Measurements from ENCODE around the gene NHS.

Gene NHS

GRCh38 chrX:17448188-17448587 lies 73.2 kb downstream of the NHS start:
- no peak for DNase-seq (ENCODE audit: low read depth in 2 of 2)

DNA sequence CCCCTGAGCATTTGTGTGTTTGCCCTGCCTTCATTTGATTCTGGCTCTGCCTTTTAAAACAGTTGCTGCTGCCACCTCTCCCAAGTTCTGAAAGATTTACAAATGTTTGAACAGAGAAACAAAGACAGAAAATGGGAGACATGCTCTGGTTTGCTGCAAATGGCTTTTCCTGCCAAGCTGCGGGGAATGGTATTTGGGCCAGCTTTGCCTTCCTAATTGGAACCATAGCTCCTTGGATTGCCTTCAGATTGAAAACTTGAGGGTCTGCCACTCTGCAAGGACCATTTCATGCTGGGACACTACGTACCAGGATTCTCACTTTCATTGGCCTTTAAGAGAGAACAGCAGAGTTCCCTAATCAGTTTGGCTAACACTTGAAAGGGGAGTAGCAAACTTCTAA lies 74.9 kb downstream of the NHS start:
- no peak for DNase-seq (ENCODE audit: low read depth in 2 of 2)

DNA sequence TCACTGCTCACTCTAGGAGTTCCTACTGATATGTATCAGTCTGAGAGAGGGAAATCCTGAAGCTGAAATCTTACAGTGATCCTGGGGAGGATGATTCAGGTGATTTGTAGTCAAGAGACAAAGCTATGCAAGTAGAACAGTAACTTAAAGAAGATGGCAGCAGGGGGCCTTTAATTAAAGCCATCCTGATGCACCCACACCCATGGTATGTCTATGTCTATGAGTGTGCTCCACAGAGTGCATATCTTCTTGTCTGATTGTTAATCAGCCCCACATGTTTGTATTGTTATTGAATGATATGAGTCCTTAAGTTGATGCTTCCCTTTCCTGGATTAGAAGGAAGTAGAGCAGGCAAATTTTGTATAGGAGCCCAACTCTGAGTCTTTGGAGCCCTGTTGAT lies 78.8 kb downstream of the NHS start:
- peak; percentile 53 to 59 for DNase-seq (ENCODE audit: low read depth in 2 of 2)

DNA sequence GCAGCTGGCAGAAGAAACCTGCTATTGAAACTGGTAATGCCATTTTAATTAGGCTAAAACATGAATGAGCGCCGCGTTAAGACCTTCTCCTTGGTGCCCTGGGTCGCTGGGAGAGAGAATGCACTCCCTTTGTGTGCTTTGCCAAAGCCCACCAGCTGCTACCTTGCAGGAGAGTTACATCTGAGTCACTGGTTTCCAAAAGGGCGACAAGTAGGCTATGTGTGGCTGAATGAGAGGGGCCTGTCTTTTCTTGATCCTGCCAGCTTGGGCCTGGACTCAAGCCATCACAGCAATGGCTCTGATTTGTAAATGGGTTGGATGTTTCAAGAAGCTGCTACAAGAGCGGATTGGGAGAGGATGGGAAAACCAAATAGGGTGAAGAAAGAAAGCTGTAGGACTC lies 81.5 kb downstream of the NHS start:
- no peak for DNase-seq (ENCODE audit: low read depth in 2 of 2)

DNA sequence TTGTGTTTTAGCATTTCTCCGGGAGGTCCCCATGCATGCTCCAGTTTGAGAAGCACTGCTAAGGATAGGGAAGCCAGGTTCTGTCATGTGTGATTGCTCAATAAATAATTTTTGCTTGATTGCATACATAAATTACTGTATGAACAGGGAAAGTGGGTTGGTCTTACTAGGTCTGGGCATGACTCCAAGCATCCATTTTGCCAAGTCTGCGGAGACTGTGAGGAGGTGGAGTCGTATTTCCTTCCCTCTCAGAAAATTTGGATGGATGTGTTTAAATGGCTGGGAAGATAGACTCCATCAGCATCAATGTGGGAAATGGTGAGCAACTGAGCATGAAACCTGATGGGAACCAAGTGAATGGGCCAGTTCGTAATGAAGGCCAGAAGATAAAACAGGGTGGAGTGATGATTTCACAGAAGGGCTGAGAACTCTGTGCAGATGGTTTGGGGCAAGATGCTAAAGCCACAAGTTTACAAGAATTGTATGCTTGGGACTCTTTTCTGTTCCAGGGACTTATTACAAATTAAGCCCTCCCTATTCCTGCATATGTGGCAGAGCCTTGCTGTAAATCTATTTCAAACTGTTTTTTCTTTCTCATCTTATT lies 84.1 kb downstream of the NHS start:
- peak; percentile 80 to 81 for DNase-seq (ENCODE audit: low read depth in 2 of 2)

DNA sequence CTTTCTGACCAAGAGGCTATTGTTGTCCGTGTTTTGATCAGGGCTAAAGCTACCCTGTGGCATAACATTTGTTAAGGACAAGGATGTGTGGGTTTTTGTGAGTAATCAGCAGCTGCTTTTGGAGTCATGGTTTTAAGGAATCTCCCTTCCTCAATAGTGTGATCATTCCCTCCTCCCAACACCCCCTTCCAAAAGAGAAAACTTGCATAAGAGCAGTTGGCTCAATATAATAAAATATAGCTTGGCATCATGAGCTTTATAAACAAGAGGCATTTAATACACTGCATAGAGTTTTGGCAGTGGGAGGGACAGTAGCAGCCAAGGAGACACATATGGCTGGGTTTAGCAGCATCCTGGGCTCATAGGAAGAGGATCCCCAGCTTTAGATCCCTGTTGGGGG lies 84.7 kb downstream of the NHS start:
- DNase-seq (ENCODE audit: low read depth in 2 of 2) = no peak

DNA sequence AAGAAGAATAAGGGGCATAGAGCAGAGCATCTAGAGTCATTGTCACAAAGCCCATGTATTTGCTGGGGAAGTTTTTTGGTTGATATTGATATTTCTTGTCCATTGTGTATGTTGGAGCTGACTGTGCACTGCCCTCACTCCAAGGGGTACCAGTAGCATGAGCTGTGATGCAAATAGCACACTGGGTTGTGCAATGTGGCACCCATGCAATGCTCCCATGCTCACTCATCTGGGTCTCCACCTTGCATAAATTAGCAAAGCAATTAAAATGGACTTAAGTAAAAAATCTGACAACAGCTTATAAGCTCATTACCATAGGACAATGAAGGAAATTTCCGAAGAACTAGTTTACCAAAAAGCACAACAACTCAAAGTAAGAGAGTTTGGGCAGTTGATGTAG lies 87.9 kb downstream of the NHS start:
- no peak for DNase-seq (ENCODE audit: low read depth in 2 of 2)

DNA sequence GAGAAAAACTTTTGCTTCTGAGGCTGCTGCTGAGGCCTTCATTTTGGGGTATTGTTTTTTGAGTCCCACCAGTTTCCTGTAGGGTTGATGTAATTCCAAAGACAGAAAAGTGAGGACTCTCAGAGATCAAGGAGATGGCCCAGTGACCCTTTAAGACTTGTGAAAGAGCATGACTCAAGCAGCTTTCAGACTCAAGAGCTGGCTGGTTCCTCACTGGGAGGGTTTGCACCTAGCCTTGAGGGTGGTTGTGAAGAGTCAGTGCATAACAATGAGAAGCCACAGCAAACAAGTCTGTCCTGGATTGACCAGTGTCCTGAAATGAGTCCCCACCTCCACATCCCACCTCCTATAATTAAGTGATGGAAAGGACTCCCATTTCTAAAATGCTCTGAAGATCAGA lies 89.2 kb downstream of the NHS start:
- no peak for DNase-seq (ENCODE audit: low read depth in 2 of 2)

DNA sequence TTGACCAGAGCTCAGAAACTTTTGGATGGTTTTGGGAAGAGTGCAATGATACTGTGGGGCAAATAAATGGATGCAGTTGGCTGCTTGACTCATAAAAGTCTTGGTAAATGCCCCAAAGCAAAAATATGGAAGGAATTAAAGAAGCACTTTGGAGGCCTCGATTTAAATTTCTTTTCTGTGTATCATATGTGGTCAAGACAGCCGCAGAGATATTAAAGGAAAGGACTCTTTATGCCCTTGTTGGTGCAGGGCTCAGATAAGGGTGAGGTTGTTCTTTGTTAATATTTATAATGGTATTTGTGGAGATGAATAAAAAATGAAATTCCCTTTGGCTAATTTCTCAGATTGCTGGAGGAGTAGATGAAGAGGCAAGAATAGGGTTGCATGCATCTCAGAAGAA lies 90.2 kb downstream of the NHS start:
- DNase-seq (ENCODE audit: low read depth in 2 of 2) = no peak

DNA sequence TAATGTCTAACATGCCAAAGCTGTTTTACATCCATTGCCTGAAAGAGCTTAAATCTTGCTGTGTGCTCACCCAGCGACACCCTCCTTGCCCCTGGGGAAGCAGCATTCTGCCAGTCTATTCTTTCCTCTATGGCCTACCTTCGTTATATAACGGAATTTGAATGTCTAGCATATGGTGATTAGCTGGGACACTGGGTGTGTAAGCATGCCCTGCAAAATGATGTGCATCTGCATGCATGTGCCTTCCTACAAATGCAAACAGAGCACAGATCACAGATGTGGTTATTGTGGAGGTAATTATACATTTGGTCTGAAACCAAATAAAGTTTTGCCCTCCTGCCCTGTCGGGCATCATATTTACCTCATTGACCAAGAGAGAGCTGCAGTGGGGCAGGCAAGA lies 90.8 kb downstream of the NHS start:
- DNase-seq (ENCODE audit: low read depth in 2 of 2) = no peak

- no peak for DNase-seq (ENCODE audit: low read depth in 2 of 2)
Observed at GRCh38 chrX:17470136-17470535, 95.1 kb downstream of the NHS start.

DNA sequence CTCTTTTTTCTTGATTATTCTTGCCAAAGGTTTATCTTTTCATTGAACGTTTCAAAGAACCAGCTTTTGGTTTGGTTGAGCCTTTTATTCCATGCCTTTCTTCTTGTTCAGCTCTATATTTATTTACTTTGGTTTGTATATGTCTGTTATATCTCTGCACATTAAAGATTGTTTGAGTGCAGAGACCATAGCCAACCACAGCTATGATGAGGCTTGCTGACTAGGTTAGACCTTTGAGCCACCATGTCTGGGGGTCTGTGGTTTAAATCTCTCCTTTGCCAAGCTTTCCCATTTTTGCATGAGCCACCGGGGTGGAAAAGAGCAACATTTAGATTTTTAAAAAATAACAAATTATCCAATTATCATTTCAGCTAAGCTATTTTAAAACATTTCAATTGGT lies 96.1 kb downstream of the NHS start:
- DNase-seq (ENCODE audit: low read depth in 2 of 2) = no peak

DNA sequence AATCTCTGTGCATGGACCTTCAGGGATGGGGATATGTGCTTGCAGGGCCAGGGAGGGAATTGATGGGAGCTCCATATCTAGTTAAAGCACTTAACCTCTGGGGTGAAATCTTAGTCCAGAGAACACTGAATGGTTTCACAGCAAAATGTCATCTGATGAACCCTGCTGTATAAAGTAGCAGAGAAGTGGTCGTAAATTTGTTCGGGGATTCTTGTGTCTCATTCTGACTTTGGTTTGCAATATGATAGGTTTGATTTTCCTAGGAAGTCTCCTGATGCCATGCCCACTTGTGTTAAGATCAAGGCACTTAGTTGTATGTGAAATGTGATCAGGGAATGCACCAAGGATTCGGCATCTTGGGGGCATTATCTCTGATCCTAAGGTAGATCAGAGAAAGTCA lies 96.9 kb downstream of the NHS start:
- no peak for DNase-seq (ENCODE audit: low read depth in 2 of 2)

- DNase-seq (ENCODE audit: low read depth in 2 of 2) = no peak
Observed at GRCh38 chrX:17472424-17472823, 97.4 kb downstream of the NHS start.

DNA sequence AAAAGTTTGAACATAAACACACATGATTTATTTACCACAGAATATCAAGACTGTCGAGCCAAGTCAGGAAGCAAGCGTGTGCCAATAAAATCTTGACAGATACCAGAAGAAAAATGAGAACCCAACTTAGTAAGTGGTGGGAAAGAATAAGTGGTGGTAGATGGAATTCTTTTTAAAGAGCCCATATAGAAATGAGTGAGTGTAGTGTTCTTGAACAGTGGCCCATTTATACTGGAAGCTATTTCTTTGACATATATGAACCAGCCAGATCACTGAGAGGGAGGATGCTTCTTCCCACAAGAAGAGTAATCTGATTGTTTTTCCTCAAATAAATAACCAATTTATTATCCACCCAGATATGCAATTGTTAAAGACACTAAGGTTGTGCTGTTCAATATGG lies 98.0 kb downstream of the NHS start:
- DNase-seq (ENCODE audit: low read depth in 2 of 2) = no peak

DNA sequence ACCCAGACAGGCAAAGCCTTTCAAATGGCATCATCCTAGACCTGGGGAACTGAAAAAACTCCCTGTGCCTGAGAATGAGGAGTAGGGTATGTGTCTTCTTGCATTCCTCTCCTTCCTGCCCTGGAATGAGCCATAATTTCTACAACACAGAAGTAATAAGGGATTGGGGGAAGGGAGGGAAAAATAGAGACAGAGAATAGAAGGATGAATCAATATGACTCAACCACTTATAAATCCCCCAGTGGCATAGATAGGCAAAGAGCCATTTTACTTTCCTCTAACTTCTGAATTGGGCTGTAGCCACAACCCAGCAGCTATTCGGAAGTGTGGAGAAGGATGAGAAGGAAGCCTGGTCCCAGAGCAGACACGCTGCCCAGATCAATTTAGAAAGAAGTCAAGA lies 99.9 kb downstream of the NHS start:
- DNase-seq (ENCODE audit: low read depth in 2 of 2) = peak; percentile 73 to 75

DNA sequence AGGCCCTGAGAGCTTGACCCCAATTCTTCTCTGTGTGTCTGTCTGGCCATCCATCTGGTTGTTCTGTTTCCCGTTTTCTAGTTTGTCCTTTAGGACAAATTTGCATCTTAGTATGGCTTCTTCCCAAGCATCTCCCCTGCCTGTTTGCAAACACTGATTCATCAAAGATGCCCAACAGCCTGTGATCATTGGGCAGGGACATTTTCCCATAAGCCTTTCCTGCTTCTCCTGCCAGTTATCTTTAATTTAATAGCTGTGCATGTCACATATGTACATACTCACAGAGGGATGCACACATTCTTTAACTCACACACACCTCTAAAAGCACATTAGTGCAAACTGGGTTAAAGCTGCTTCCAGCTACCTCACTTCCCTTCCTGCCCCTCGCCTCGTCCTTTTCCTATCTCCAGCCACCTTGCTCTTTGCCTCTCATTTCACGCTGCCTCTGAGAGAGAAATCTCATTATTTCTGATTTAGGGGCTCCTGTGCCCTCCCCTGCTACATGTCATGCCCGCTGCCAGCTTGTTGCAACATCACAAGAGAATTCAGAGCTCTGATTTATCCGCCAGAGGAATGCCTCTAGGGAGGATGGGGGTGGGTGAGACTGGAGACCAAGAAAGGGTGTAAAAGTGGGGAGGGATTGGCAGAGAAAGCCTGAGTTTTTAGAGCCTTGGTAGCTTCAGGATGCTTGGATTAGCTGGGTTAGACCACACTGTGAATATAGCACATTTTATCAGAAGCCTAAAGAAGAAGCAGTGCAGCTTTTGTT lies 100.6 kb downstream of the NHS start:
- DNase-seq (ENCODE audit: low read depth in 2 of 2) = no peak

DNA sequence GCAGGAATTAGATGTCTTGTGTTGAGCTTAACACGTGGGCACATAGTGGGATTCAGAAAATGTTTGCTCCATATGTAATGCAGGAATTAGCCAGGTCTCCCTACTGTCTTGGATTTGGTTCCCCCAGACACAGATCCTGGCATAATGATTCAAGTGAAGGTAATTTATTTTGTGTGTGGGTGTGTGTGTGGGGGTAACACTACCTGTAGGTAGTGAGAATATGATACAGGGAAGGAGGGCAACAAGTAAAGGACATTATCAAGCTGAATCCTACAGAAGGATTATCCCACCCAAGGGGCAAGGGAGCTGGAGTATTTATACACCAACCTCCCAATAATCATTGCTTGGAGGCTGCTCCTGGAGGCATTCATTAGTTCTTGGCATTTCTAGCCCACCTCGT lies 101.4 kb downstream of the NHS start:
- no peak for DNase-seq (ENCODE audit: low read depth in 2 of 2)

DNA sequence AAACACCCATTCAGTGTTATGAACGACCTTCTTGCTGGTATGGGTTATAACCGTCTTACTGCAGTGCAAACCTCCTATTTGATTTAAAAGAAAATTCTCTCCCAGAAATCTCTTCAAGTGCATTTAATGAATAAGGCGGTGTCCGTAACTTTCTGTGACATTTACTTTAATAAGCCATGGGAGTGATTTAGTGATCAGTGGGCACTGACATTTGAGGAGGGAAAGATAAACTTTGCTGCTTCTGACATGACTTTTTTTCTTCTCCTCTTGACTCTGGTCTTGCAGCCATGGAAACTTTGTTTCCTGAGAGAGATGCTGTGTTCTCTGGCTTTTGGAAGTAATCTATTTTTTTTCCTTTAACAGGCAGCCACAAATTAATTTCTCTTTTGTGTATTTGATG lies 106.1 kb downstream of the NHS start:
- no peak for DNase-seq (ENCODE audit: low read depth in 2 of 2)

GRCh38 chrX:17484592-17484991 lies 109.6 kb downstream of the NHS start:
- no peak for DNase-seq (ENCODE audit: low read depth in 2 of 2)

GRCh38 chrX:17485391-17485790 lies 110.4 kb downstream of the NHS start:
- DNase-seq (ENCODE audit: low read depth in 2 of 2) = no peak

DNA sequence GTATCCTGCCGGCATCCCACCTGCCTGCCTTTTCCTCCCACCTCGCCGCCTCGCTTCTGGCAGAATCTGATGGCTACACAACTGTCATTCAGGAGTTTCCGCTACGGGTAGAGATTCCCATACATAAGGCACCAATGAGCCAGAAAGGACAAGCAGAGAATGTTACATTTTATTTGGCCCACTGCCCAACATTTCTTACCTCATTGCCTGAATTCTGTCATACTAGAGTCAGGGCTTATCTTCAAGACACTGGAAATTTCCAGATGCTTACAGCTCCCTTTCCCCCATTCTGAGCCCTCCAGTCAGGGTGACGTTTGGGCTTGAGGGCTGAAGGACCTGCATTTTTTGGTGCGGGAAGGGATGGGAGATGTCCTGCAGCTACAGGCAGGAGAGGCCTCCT lies 113.0 kb downstream of the NHS start:
- DNase-seq (ENCODE audit: low read depth in 2 of 2) = no peak

- no peak for DNase-seq (ENCODE audit: low read depth in 2 of 2)
Observed at GRCh38 chrX:17494216-17494615, 119.2 kb downstream of the NHS start.

- DNase-seq (ENCODE audit: low read depth in 2 of 2) = no peak
Observed at GRCh38 chrX:17495052-17495451, 120.1 kb downstream of the NHS start.

Measured in fibroblast of skin of left quadriceps (primary cell).